ENCODE measurements around the gene NADK.

Gene NADK

DNA sequence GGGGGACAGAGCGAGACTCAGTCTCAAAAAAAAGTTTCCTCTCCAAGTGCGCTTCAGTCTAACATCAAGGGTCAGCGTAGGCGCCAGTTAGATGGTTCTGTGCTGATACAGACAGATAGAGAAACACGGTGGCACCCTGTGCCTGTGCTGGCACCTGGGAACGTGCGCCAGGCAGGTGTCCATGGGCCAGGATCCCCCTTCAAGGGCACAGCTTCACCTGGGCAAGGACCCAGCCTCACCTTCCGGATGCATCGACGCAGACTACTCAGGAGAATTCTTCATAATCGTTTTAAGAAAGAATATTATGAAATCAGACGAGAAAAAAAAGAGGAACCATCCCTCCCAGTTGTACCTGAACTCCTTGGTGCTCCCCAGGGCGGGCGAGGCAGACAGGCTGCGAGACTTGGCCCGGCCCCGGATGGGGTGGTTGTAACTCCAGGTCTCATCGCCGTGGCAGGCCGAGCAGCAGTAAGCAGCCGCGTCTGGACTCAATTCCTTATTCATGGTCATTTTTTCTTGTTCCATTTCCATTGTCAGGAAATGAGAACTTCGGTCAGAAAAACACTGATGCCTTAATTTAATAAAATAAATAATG, 13.3 kb downstream of the NADK start:
- H3K4me3 ChIP-seq (ENCODE audit: control insufficient read depth, low read depth, low read length) = no peak overlapping the region
- no peak for TF ChIP-seq CTCF (conservative IDR thresholded peaks at IDR 0.05; ENCODE audit: control insufficient read depth, insufficient read depth, low read depth, low read length)

DNA sequence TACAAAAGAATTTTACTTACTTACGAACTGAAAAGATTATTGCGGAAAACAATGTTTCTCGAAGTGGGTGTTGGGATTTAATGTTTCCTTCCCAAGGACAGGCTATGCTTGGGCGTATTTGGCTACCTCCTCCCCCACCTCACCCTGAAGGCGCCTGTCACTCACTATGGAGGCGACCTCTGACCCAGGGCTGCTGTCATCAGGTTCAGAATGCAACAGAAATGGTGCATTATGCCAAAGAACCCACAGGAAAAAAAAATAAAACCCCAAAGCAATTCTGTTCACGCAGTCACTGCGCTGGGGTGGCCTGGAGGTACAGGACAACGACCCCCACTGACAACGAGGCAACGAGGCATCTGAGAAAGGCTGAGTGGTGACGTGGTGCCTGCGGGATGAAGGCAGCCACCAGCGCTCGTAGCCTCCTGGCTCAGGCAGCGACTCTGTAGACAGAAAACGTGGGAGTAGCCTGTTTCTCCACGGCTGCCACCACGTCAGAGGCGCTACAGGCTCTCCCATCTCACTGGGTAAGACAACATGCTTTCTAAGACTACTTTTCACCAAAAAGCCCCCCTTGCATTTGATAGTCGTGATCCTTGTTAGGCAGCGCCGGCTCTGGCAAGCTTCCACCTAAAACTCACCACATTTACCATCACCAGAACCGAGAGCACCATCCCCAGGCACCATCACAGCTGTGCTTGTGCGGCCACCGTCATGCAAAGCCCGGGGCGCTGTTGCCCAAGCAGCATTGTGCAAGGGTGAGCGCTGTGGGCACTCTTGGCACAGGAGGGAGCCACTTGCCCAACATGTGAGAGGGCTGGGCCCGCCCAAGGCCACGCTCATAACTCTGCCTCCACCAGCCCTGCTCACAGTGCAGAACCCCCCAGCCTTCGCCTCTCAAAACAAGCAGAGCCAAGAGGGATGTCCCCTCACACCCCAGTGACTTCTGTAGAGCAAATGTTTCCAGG, 14.3 kb downstream of the NADK start:
- peak; percentile 57 for DNase-seq (ENCODE audit: low read depth)
- TF ChIP-seq CTCF (conservative IDR thresholded peaks at IDR 0.05; ENCODE audit: control insufficient read depth, insufficient read depth, low read depth, low read length) = no peak
- no peak overlapping the region for H3K4me3 ChIP-seq (ENCODE audit: control insufficient read depth, low read depth, low read length)

More for the DNA sequence above, 13.3 kb downstream of the NADK start:
- DNase-seq (ENCODE audit: low read depth) = no peak

DNA sequence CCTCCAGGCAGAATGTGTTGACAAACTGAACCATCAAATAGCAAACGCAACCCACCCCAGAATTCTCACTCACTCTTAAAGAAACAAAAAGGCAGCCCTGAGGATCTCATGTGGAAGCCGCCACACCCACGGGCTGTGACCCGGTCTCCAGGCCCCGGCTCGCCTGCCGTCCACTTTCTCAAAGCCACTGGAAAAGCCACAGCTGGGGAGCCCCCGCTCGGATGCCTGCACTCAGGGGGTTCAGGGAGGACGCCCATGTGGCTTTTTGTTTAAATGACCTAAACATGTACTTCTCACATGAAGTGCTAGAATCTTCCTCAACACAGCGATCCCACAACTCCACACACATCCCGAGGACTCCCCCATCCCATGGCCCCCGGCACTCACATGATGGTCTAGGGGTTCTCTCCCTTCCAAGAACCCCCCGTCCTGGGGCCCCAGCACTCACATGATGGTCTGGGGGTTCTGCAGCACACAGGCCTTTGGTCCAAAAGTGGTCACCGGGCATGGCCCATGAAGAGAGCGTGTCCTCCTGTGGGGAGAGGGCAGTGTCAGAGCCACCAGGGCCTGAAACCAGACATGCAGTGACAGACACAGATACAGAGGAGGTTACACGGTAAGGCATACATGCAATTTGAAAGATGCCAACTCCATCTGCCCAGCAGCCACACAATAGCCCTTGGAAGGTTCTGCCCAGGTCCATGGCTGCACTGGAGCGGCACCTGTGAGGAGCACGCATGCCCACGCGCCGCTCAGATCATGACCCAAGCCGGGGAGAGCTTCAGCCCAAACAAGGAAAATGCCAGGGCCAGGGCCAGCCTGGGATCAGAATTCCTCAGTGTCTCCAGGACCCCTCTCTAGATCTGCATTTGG, 16.5 kb downstream of the NADK start:
- no peak overlapping the region for H3K4me3 ChIP-seq (ENCODE audit: control insufficient read depth, low read depth, low read length)
- no peak for DNase-seq (ENCODE audit: low read depth)
- TF ChIP-seq CTCF (conservative IDR thresholded peaks at IDR 0.05; ENCODE audit: control insufficient read depth, insufficient read depth, low read depth, low read length) = no peak

DNA sequence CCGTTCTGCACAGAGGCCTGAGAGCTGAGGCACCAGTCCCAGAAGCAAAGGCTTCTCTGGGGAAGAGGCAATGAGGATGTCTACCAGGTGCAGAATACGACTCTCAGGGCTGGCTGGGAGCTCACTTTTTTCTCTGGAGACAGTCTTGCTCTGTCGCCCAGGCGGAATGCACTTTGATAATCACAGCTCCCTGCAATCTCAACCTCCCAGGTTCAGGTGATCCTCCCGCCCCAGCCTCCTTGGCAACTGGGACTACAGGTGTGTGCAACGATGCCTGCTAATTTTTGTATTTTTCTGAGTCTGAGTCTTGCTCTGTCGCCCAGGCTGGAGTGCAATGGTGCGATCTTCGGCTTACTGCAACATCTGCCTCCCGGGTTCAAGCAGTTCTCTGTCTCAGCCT, 17.6 kb downstream of the NADK start:
- TF ChIP-seq CTCF (conservative IDR thresholded peaks at IDR 0.05; ENCODE audit: control insufficient read depth, insufficient read depth, low read depth, low read length) = no peak
- DNase-seq (ENCODE audit: low read depth) = no peak
- no peak overlapping the region for H3K4me3 ChIP-seq (ENCODE audit: control insufficient read depth, low read depth, low read length)

DNA sequence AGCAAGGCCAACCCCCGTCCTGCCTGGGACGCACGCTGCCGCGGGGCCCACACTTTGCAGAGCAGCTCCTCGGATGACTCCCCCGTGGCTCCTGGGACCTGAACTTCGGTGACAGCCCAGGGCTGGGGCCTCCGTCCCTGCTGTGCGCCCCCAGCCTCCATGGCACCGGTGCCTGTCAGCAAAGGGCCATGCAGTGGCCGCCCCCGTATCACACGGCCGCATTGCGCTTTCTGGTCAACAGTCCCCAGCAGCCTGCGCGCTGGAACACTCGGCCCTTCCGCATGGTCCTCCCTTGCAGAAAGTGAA, 18.0 kb downstream of the NADK start:
- TF ChIP-seq CTCF (conservative IDR thresholded peaks at IDR 0.05; ENCODE audit: control insufficient read depth, insufficient read depth, low read depth, low read length) = no peak
- no peak overlapping the region for H3K4me3 ChIP-seq (ENCODE audit: control insufficient read depth, low read depth, low read length)
- no peak for DNase-seq (ENCODE audit: low read depth)

DNA sequence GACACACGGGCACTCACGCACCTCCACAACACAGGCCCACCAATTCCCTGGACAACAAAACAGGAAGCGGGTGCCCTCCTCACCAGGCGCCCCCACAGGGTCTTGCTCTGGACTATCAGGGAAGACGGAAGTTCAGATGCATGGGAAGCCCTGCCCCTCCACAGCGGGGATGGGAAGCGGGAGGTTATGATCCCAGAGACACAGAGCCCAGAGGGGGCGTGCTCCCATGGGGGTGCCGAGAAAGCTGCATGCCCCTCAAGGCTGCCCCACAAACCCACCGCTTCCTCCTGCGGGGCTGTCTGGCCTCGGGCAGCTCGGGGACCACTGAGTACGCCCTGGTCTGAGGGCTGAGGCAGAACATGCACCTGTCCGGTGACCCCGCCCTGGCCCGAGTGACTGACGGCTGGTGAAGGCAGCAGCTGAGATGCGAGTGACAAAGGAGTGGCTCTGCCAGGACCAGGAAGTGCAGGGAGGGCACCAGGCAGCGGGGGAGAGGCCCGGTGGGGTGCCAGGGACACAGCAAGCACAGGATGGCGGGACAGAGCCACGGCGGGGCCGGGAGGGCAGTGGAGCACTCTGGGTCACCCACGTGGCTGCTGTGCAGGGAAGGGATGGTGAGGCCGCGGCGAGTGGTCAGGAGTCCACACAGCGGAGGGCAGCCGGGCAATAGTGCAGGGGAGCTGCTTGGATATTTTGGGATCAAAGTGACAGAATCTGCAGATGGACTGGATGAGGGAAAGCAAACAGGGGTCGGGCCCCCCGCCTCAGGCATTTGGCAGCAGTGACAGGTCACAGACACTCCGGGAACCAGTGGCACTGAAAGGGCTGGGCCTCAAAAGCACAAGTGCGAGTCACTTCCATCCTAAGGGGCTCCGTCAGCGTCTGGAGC, 18.6 kb downstream of the NADK start:
- no peak overlapping the region for H3K4me3 ChIP-seq (ENCODE audit: control insufficient read depth, low read depth, low read length)
- DNase-seq (ENCODE audit: low read depth) = no peak
- no peak for TF ChIP-seq CTCF (conservative IDR thresholded peaks at IDR 0.05; ENCODE audit: control insufficient read depth, insufficient read depth, low read depth, low read length)
